ENCODE measurements around the gene PPAT.
"Not testable (repeated sequence)": the region's sequence is repeated elsewhere in the genome, so short reads cannot be mapped to it uniquely, and the experiment has no call there.

Gene PPAT

DNA sequence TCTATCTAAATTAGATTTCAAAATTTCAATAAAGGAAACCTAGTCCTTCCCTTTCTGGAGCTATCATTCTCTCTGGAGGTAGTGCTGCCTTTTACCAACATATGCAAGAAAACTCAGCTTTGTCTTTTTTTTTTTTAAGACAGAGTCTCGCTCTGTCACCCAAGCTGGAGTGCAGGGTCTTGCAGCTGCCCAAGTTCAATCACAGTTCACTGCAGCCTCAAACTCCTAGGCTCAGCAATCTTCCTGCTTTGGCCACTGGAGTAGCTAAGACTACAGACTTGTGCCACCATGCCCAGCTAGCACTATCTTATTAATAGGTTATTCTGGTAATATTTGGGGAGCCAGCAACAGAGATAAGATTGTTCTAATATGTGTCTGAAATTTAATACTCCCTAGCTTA, 60.5 kb downstream of the PPAT start:
- DNase-seq, result no peak

DNA sequence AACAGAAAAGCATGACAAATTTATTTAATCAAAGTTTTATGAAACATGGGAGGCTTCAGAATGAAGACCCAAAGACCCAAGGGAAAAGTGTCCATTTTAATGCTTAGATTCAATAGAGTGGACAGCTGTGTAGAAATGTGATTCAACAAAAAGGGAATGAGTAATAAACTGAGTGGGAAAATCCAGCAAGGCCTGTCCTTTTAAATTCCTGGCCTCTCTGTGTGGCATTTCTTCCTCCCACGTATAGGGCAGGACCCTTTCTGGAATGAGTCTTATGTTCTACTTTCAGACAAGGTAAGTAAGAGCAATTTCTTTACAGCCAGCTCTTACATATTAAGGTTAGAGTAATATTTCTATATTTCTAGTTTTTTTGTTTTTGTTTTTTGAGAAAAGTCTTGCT, 62.6 kb downstream of the PPAT start:
- DNase-seq, result no peak

DNA sequence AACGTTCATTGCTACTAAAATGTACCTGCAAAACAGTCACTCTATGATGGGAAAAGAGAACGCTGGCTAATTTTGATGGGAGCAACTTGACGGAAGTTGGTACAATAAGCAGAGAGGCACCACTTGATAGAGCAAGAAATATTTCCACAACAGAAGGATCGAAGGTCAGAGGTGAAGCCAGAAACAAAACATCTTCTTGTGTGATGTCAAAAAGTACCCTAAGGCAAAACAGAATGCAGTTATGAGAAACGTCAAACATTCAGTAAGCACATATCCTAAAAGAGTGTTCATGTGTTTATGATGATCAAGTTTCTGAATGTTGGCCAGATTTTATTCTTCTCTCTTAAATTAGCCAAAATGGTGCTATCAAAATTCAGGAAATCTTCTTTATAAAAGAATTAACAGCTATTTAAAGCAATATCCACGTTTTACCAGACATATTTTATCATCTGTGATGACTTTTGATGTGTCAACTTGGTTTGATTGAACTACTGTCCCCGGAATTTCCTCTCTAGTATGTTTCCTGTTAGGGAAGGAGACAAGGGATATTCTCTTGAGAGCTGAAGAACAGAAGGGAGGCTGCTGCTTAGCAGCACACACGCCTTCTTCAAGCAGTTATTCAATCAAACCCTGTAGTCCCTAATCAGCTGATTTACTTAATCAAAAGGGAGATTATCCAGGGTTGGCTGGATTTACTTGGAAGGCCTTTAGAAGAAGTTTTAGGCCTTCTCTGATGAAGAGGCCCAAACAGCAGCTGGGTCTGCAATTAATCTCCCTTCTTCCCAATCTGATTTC, 63.8 kb downstream of the PPAT start:
- DNase-seq, result no peak

DNA sequence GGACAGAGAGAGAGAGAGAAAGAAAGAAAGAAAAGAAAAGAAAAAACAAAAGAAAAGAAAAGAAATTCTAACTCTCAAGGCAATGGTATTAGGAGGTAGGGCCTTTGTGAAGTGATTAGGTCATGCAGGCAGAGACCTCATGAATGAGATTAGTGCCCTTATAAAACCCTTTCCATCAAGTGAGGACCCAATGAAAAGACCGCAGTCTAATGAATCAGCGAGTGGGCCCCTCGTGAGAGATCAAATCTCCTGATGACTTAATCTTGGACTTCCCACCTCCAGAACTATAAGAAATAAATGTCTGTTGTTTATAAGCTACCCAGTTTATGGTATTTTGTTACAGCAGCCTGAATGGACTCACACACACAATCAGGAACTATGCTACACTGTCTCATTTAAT, 65.0 kb downstream of the PPAT start:
- DNase-seq, result no peak

DNA sequence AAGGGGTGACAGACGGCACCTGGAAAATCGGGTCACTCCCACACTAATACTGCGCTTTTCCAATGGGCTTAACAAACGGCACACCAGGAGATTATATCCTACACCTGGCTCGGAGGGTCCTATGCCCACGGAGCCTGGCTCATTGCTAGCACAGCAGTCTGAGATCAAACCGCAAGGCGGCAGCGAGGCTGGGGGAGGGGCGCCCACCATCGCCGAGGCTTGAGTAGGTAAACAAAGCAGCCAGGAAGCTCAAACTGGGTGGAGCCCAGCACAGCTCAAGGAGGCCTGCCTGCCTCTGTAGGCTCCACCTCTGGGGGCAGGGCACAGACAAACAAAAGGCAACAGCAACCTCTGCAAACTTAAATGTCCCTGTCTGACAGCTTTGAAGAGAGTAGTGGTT, 72.4 kb downstream of the PPAT start:
- DNase-seq, result not testable (repeated sequence)

DNA sequence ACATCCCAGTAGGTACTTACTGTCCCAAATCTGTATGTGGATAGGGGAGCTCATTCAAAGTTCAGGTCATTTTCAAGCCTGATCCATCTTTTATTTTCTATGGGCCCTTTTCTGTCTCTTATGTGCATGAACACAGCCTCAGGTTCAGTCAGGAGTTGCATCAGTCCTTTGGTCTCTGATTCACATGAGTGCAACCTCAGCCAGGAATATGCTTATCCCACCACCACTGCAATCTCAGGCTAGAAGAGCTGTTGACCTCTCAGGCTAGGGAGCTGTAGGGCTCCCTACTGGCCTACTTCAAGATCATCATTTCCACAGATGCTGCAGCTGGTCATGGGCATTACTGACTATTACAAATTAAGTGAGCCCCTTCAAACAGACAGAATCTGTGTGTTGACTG, 75.3 kb downstream of the PPAT start:
- no peak for DNase-seq

DNA sequence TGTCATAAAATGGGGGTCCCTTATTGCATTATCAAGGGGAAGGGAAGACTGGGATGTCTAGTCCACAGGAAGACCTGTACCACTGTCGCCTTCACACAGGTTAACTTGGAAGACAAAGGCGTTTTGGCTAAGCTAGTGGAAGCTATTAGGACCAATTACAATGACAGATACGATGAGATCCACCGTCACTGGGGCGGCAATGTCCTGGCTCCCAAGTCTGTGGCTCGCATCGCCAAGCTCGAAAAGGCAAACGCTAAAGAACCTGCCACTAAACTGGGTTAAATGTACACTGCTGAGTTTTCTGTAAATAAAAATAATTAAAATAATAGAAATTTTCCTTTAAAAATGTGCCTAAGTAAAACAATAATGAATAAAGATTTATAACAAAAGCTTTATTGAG, 78.8 kb downstream of the PPAT start:
- DNase-seq, result no peak

DNA sequence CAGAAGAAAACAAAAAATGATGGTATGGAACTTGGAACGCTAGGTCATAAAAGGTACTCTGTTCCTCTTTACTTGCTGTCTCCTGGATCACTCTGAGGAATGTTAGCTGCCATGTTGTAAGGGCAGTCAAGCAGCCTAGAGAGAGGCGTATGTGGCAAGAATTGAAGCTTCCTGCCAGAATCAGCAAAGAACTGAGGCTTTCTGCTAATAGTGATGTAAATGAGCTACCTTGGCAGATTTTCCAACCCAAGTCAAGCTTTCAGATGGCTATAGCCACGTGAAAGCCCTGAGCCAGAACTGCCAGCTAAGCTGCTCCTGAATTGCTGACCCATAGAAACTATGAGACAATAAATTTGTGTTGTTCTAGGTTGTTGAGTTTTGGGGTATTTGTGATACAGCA, 86.8 kb downstream of the PPAT start:
- DNase-seq, result no peak

DNA sequence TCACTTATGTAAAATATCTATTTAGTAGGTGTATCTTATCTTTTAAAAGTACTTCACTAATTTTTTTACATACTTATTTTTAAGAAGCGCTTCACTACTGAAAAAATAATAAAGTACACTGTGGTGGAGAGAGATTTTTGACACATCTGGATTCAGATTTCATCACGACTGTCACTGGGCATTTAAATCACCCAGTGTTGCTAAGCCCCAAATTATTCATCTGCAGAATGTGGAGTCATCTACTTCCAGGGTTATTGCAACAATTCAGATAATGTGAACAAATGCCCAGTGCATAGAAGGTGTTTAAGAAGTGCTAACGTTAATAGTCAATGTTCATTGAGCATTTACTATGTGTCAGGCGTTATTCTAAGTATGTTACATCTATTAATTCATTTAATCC, 90.0 kb downstream of the PPAT start:
- no peak for DNase-seq
